Measurements from ENCODE around the gene CRTC3. TPM values are rescaled to one million over a fixed set of nuclear protein-coding genes. Genes with fewer than 3 reads are reported as not detected.
A peak's percentile ranks its signal among the peaks of the same experiment; 100 is the strongest.

The CRTC3 gene
- total RNA-seq, 2 experiments from 2014 or later: 40.6 to 42.7 TPM

GRCh38 chr15:90570643-90571042 is 40.9 kb downstream of the CRTC3 start:
- Mint-ChIP-seq H3K36me3 (ENCODE audit: low read depth) (peaks cover 11% of the 10 kb centered on the region), H3K27me3 (ENCODE audit: low read depth) (no peaks in the 10 kb centered on the region), H3K27ac (peak overlapping the region; percentile 14), H3K4me3 (no peak overlapping the region), H3K4me1 (ENCODE audit: low read depth) (peaks cover 87% of the 10 kb centered on the region), H3K9me3 (no peaks in the 10 kb centered on the region)
- CTCF ChIA-PET: interaction anchor here (0.7 to 2.5 kb wide), 3 partner anchors 9 to 73 kb away, joined by 3 to 6 read pairs (median 3); no protein-coding TSS in a partner anchor
- no peak for DNase-seq
- intact Hi-C loops (cut with micrococcal nuclease): no loop called here

- no peaks in the 10 kb centered on the region for H3K27me3 Mint-ChIP-seq (ENCODE audit: low read depth)
- intact Hi-C loops (cut with micrococcal nuclease): no loop called here
- H3K27ac Mint-ChIP-seq: peak overlapping the region; percentile 69
- no peaks in the 10 kb centered on the region for H3K9me3 Mint-ChIP-seq
- no peak overlapping the region for H3K4me3 Mint-ChIP-seq
- peaks cover 9% of the 10 kb centered on the region for H3K36me3 Mint-ChIP-seq (ENCODE audit: low read depth)
- CTCF ChIA-PET: interaction anchor here (0.7 to 2.5 kb wide), 3 partner anchors 10 to 73 kb away, joined by 3 to 6 read pairs (median 3); no protein-coding TSS in a partner anchor
- no peak for DNase-seq
- H3K4me1 Mint-ChIP-seq (ENCODE audit: low read depth): peaks cover 85% of the 10 kb centered on the region
These were observed 41.4 kb downstream of the CRTC3 start for GRCh38 chr15:90571063-90571541.

- Mint-ChIP-seq H3K27me3 (ENCODE audit: low read depth) (no peaks in the 10 kb centered on the region), H3K9me3 (no peaks in the 10 kb centered on the region), H3K36me3 (ENCODE audit: low read depth) (peaks cover 10% of the 10 kb centered on the region), H3K4me1 (ENCODE audit: low read depth) (peaks cover 82% of the 10 kb centered on the region), H3K27ac (peak overlapping the region; percentile 67), H3K4me3 (no peak overlapping the region)
- CTCF ChIA-PET: interaction anchor here (0.6 to 1.1 kb wide), 2 partner anchors 8 to 9 kb away, joined by 3 to 4 read pairs; no protein-coding TSS in a partner anchor
- peak; percentile 47 for DNase-seq
- intact Hi-C loops (cut with micrococcal nuclease): loop anchor here (2.0 kb wide), 1 partner anchor 34 kb away; no protein-coding TSS in a partner anchor
These were observed 43.2 kb downstream of the CRTC3 start for GRCh38 chr15:90572893-90573292.

DNA sequence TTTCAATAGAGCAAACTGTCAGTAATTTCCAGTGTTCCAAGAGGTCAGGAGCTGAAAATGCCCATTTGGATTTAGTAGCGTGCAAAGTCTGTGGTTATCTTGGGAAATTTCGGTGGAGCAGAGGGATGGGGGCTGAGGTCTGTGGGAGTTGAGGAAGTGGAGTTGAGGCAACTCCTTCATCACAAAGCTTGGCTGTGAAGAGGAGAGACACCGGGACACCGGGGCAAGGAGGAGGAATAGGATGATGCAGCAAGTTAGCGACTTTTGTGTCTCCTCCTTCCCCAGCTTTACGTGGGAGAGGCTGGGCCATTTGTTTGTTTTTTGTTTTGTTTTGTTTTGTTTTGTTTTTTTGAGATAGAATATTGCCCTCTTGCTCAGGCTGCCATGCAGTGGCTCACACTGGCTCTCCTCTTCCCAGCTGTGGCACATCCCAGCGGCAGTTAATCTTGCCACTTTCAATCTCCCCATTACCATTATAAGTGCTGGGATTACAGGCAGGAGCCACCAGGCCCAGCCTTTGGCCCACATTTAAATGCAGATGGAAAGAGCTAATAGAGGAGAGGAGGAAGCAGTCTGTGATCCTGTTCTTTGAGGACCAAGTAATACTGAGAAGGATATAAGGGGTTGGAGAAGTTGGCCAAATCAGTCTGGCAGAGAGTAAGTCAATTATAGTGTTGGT is 47.1 kb downstream of the CRTC3 start:
- intact Hi-C loops (cut with micrococcal nuclease): no loop called here
- Mint-ChIP-seq H3K4me1 (ENCODE audit: low read depth) (peaks cover 74% of the 10 kb centered on the region), H3K27ac (no peak overlapping the region), H3K27me3 (ENCODE audit: low read depth) (no peaks in the 10 kb centered on the region), H3K9me3 (no peaks in the 10 kb centered on the region), H3K4me3 (no peak overlapping the region), H3K36me3 (ENCODE audit: low read depth) (peaks cover 5% of the 10 kb centered on the region)
- CTCF ChIA-PET: interaction anchor here (1.1 to 1.8 kb wide), 2 partner anchors 71 to 257 kb away, joined by 4 read pairs; no protein-coding TSS in a partner anchor
- no peak for DNase-seq

GRCh38 chr15:90579213-90579612 is 49.5 kb downstream of the CRTC3 start:
- no peaks in the 10 kb centered on the region for H3K9me3 Mint-ChIP-seq
- H3K27ac Mint-ChIP-seq: no peak overlapping the region
- intact Hi-C loops (cut with micrococcal nuclease): no loop called here
- CTCF ChIA-PET: no interaction called here
- H3K27me3 Mint-ChIP-seq (ENCODE audit: low read depth): no peaks in the 10 kb centered on the region
- peaks cover 76% of the 10 kb centered on the region for H3K4me1 Mint-ChIP-seq (ENCODE audit: low read depth)
- no peak overlapping the region for H3K4me3 Mint-ChIP-seq
- H3K36me3 Mint-ChIP-seq (ENCODE audit: low read depth): peaks cover 12% of the 10 kb centered on the region
- no peak for DNase-seq

DNA sequence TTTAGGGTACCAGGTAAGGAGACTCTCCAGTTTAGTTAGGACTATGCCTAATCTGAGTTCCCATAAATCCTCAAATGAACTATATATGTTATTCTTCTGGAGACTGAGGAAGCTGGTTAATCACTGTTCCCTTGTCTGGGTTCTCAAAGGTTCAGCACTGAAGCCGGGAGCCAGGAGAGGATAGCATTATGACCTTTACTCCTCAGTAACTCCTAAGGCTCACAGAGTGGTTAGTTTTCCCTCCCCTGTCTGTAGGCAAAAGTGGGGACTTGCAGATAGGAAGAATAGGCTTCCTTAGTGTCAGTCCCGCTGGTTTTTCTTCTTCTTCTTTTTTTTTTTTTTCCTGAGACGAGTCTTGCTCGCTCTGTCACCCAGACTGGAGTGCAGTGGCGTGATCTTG is 50.4 kb downstream of the CRTC3 start:
- H3K9me3 Mint-ChIP-seq: no peaks in the 10 kb centered on the region
- CTCF ChIA-PET: interaction anchor here (0.6 kb wide), 1 partner anchor 26 kb away, joined by 3 read pairs; no protein-coding TSS in a partner anchor
- no peak overlapping the region for H3K4me3 Mint-ChIP-seq
- no peak for DNase-seq
- peaks cover 68% of the 10 kb centered on the region for H3K4me1 Mint-ChIP-seq (ENCODE audit: low read depth)
- peaks cover 9% of the 10 kb centered on the region for H3K36me3 Mint-ChIP-seq (ENCODE audit: low read depth)
- peak overlapping the region; percentile 48 for H3K27ac Mint-ChIP-seq
- intact Hi-C loops (cut with micrococcal nuclease): loop anchor here (2.0 kb wide), 1 partner anchor 15 kb away; no protein-coding TSS in a partner anchor
- no peaks in the 10 kb centered on the region for H3K27me3 Mint-ChIP-seq (ENCODE audit: low read depth)

DNA sequence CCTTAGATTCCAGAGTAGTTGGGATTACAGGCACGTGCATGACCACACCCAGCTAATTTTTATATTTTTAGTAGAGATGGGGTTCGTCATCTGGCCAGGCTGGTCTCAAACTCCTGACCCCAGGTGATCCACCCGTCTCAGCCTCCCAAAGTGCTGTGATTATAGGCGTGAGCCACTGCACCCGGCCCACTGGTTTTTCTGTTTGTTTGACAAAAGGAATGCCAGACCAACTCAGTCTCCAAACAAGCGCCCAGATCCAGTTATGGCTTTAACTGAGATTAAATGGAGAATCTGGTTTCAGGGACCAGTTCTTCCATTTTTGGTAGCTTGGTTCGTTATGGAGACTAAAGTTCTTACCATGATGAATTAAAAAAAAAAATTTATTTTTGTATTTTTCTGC is 50.8 kb downstream of the CRTC3 start:
- CTCF ChIA-PET: interaction anchor here (0.6 to 0.9 kb wide), 2 partner anchors 27 to 288 kb away, joined by 3 read pairs; no protein-coding TSS in a partner anchor

GRCh38 chr15:90580946-90581345 is 51.2 kb downstream of the CRTC3 start:
- no peak for DNase-seq
- intact Hi-C loops (cut with micrococcal nuclease): loop anchor here (1.0 to 2.0 kb wide), 2 partner anchors 13 to 16 kb away; no protein-coding TSS in a partner anchor
- H3K27me3 Mint-ChIP-seq (ENCODE audit: low read depth): no peaks in the 10 kb centered on the region
- H3K27ac Mint-ChIP-seq: peak overlapping the region; percentile 70
- CTCF ChIA-PET: interaction anchor here (0.9 kb wide), 1 partner anchor 288 kb away, joined by 3 read pairs; no protein-coding TSS in a partner anchor
- no peak overlapping the region for H3K4me3 Mint-ChIP-seq
- H3K9me3 Mint-ChIP-seq: no peaks in the 10 kb centered on the region
- peaks cover 9% of the 10 kb centered on the region for H3K36me3 Mint-ChIP-seq (ENCODE audit: low read depth)
- H3K4me1 Mint-ChIP-seq (ENCODE audit: low read depth): peaks cover 68% of the 10 kb centered on the region

More for the DNA sequence above, 50.8 kb downstream of the CRTC3 start:
- H3K36me3 Mint-ChIP-seq (ENCODE audit: low read depth): peaks cover 9% of the 10 kb centered on the region
- H3K27me3 Mint-ChIP-seq (ENCODE audit: low read depth): no peaks in the 10 kb centered on the region
- H3K4me1 Mint-ChIP-seq (ENCODE audit: low read depth): peaks cover 66% of the 10 kb centered on the region
- H3K9me3 Mint-ChIP-seq: no peaks in the 10 kb centered on the region
- intact Hi-C loops (cut with micrococcal nuclease): loop anchor here (2.0 kb wide), 1 partner anchor 16 kb away; no protein-coding TSS in a partner anchor
- H3K27ac Mint-ChIP-seq: peak overlapping the region; percentile 48
- no peak for DNase-seq
- H3K4me3 Mint-ChIP-seq: no peak overlapping the region

DNA sequence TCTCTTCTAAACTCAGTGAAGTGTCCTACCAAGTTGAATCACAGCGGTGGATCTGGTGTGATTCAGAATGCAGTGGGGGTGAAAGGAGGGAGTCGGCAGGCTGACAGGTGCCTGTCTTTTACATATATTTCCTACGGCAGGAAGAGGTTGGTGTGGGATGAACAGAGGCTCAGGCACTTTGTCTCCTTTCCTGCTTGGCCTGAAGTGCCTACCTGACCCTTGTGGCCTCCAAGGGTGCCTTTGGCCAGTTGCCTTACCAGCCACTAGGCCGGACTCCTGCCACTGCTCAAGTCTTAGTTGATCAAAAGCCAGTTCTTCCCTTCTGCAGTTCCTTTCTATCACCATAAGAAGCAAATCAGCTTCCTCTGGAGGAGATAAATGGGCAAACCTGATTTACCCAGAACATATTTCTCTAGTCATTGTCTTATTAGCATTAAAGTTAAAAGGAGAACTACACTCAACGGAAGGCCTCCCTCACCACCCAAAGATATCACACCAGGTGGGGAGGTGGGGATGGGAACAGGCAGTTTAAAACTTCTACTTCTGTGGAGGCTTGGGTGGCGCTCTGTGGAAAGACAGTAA is 52.1 kb downstream of the CRTC3 start:
- Mint-ChIP-seq H3K27ac (peak overlapping the region; percentile 76), H3K4me3 (peak overlapping the region; percentile 20), H3K4me1 (ENCODE audit: low read depth) (peaks cover 66% of the 10 kb centered on the region), H3K9me3 (no peaks in the 10 kb centered on the region), H3K36me3 (ENCODE audit: low read depth) (peaks cover 8% of the 10 kb centered on the region), H3K27me3 (ENCODE audit: low read depth) (no peaks in the 10 kb centered on the region)
- intact Hi-C loops (cut with micrococcal nuclease): loop anchor here (1.0 to 2.0 kb wide), 2 partner anchors 12 to 17 kb away; no protein-coding TSS in a partner anchor
- CTCF ChIA-PET: interaction anchor here (1.0 to 1.4 kb wide), 3 partner anchors 9 to 281 kb away, joined by 3 to 6 read pairs (median 3); no protein-coding TSS in a partner anchor
- peak; percentile 77 for DNase-seq

DNA sequence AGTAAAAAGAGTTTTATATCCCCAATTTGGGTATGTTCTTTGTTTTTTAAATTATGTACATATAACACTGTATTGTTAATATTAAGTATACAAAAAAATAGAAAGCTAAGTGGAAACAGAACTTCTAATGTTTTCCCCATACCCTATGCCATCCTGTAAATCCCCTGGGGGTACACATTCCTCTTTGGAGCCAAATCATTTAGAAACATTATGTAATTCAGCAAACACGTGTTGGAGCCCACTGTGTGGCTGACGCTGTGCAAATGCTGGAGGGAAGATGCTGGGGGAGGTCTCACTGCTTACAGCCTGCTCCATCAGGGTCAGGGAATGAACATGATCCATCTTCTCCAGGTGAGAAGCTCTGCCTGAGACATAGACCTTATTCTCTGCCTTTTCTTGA is 52.8 kb downstream of the CRTC3 start:
- Mint-ChIP-seq H3K4me3 (no peak overlapping the region), H3K9me3 (no peaks in the 10 kb centered on the region), H3K36me3 (ENCODE audit: low read depth) (peaks cover 8% of the 10 kb centered on the region), H3K4me1 (ENCODE audit: low read depth) (peaks cover 68% of the 10 kb centered on the region), H3K27ac (no peak overlapping the region), H3K27me3 (ENCODE audit: low read depth) (no peaks in the 10 kb centered on the region)
- no peak for DNase-seq
- CTCF ChIA-PET: interaction anchor here (0.7 to 1.4 kb wide), 4 partner anchors 9 to 281 kb away, joined by 3 to 7 read pairs (median 4); no protein-coding TSS in a partner anchor
- intact Hi-C loops (cut with micrococcal nuclease): no loop called here

DNA sequence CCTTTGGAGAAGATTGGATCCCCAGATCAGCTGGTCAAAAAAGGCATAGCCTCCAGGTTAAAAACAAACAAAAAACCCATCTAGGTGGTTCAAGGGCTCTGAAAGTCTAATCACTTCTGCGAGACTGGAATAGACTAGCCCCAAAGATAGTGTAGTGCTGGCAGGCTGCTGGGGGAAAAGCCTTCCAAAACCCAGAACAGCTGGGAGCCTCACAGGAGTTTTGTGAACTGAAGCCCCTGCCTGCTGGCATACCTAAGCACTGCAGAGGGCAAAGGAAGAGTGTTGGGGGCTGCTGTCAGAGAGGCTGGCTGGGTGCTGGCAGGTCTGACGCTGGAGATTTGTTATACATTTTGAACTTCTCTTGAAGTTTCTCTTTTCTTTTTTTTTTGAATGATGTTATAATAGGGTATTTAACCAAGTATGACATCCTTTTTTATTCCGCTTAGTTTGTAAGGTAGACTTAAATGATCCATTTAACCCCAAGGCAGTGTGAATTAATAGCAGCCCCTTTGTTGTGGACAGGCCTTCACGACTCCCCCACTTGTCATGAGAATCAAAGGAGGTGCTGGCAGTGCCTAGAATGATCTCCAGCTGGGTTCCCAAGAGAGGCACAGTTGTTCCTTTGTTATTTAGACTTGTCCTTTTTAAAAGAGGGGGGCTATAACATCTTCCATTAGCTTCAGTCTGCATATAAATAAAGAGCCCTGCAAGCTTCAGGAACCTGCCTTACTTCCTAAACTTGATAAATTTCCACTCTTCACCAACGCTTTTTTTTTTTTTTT is 53.9 kb downstream of the CRTC3 start:
- no peak for DNase-seq
- Mint-ChIP-seq H3K9me3 (no peaks in the 10 kb centered on the region), H3K27me3 (ENCODE audit: low read depth) (no peaks in the 10 kb centered on the region), H3K4me1 (ENCODE audit: low read depth) (peaks cover 74% of the 10 kb centered on the region), H3K36me3 (ENCODE audit: low read depth) (peaks cover 11% of the 10 kb centered on the region), H3K4me3 (no peak overlapping the region), H3K27ac (peak overlapping the region; percentile 26)
- intact Hi-C loops (cut with micrococcal nuclease): no loop called here
- CTCF ChIA-PET: interaction anchor here (1.8 kb wide), 1 partner anchor 14 kb away, joined by 4 read pairs; no protein-coding TSS in a partner anchor
